Measurements from ENCODE around the gene SHISA8. TPM values are rescaled to one million over a fixed set of nuclear protein-coding genes. Genes with fewer than 3 reads are reported as not detected.
"Not testable (repeated sequence)": the region's sequence is repeated elsewhere in the genome, so short reads cannot be mapped to it uniquely, and the experiment has no call there.

Gene SHISA8
- total RNA-seq, 1 donor from 2014 or later = not detected

DNA sequence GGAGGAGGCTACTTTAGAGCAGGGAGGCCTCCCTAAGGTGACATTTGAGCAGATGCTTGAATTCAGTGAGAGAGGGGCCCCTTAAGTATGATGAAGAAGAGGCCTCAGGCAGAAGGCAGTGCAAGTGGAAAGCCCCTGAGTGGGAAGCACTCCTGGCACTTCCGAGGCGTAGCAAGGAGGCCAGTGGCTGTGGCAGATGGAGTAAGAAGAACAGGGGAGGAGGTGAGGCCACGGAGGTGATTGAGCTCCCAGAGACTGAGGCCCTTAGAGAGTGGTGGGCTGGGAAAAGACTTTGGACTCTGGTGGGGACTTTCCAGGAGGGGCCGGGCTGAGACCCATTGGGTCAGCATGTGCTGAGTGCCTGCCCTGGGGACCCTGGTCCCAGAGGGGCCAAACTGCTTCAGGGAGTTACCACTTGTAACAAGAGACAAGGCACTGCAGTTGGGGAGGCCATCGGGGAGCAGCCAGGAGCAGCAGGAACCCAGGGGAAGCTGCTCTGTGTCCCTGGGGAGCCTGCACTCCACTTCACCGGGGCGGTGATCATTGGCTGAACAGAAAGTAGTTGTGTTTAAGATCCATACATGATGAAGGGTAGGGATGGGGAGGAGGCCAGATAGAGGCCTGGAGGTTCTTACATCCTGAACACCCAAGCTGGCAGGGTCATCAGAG, 34.6 kb upstream of the SHISA8 start:
- H3K27ac Mint-ChIP-seq = peak overlapping the region; percentile 76
- peaks cover 20% of the 10 kb centered on the region for H3F3A ChIP-seq (ENCODE audit: low read depth)
- no peaks in the 10 kb centered on the region for H3K9me3 Mint-ChIP-seq
- no peak for DNase-seq (ENCODE audit: low spot score)
- H3K27me3 Mint-ChIP-seq (ENCODE audit: insufficient read depth, low read depth) = peaks cover 2% of the 10 kb centered on the region
- no peak overlapping the region for H3K4me3 ChIP-seq
- no peaks in the 10 kb centered on the region for H3K9me3 ChIP-seq (ENCODE audit: low read depth)
- H2AFZ ChIP-seq (replicated peaks) = no peak overlapping the region
- H3K4me3 Mint-ChIP-seq = no peak overlapping the region
- no peaks in the 10 kb centered on the region for H4K20me1 ChIP-seq (ENCODE audit: low read depth)
- H3K4me1 ChIP-seq = peaks cover 25% of the 10 kb centered on the region
- H3K27me3 ChIP-seq = no peaks in the 10 kb centered on the region
- H3K27ac ChIP-seq = no peak overlapping the region
- TF ChIP-seq EZH2 (IDR thresholded peaks at IDR 0.05) (no peak), EZH2phosphoT487 (IDR thresholded peaks at IDR 0.05) (no peak)
- TF ChIP-seq, protein P1, sequence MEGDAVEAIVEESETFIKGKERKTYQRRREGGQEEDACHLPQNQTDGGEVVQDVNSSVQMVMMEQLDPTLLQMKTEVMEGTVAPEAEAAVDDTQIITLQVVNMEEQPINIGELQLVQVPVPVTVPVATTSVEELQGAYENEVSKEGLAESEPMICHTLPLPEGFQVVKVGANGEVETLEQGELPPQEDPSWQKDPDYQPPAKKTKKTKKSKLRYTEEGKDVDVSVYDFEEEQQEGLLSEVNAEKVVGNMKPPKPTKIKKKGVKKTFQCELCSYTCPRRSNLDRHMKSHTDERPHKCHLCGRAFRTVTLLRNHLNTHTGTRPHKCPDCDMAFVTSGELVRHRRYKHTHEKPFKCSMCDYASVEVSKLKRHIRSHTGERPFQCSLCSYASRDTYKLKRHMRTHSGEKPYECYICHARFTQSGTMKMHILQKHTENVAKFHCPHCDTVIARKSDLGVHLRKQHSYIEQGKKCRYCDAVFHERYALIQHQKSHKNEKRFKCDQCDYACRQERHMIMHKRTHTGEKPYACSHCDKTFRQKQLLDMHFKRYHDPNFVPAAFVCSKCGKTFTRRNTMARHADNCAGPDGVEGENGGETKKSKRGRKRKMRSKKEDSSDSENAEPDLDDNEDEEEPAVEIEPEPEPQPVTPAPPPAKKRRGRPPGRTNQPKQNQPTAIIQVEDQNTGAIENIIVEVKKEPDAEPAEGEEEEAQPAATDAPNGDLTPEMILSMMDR (IDR thresholded peaks at IDR 0.05) = no peak
- no peak overlapping the region for H3K9ac ChIP-seq
- peaks cover 5% of the 10 kb centered on the region for H3K36me3 Mint-ChIP-seq
- no peak overlapping the region for H3K4me2 ChIP-seq
- peaks cover 59% of the 10 kb centered on the region for H3K4me1 Mint-ChIP-seq
- H3K36me3 ChIP-seq = no peaks in the 10 kb centered on the region
- peaks cover 15% of the 10 kb centered on the region for H3K79me2 ChIP-seq (ENCODE audit: low read depth)

GRCh38 chr22:41948928-41949296, 34.0 kb upstream of the SHISA8 start:
- not testable (repeated sequence) for H3K27me3 Mint-ChIP-seq (ENCODE audit: insufficient read depth, low read depth); H3K9me3 Mint-ChIP-seq; H3K4me3 ChIP-seq; H3K4me2 ChIP-seq; H3K36me3 Mint-ChIP-seq; H3K27ac ChIP-seq; H2AFZ ChIP-seq (replicated peaks); H3K9ac ChIP-seq; H4K20me1 ChIP-seq (ENCODE audit: low read depth); H3K9me3 ChIP-seq (ENCODE audit: low read depth); H3K4me3 Mint-ChIP-seq; H3K36me3 ChIP-seq; DNase-seq (ENCODE audit: low spot score); H3K27me3 ChIP-seq
- Histone ChIP-seq H3F3A (ENCODE audit: low read depth) (peaks cover 21% of the 10 kb centered on the region), H3K79me2 (ENCODE audit: low read depth) (peaks cover 15% of the 10 kb centered on the region), H3K4me1 (peaks cover 25% of the 10 kb centered on the region)
- H3K27ac Mint-ChIP-seq = peak overlapping the region; percentile 76
- H3K4me1 Mint-ChIP-seq = peaks cover 59% of the 10 kb centered on the region

DNA sequence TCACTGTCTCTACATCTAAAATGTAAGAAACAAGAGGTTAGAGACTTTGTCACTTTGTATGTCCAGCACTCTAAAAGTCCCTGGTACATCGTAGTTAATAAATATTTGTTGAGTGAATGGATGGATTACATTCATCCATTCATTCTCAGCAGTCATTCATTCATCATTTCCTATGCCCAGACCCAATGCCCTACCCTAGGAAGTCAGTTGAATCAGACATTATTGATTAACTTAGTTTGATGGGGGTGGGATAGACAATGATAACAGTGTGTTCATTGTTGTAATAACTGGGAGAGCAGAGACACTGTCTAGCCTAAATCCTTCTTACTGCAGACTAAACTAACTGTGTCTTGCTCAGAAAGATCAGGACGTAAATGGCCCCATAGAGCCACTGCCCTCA, 33.3 kb upstream of the SHISA8 start:
- Mint-ChIP-seq H3K36me3 (peaks cover 9% of the 10 kb centered on the region), H3K9me3 (no peaks in the 10 kb centered on the region), H3K4me1 (peaks cover 56% of the 10 kb centered on the region), H3K4me3 (peak overlapping the region; percentile 89), H3K27me3 (ENCODE audit: insufficient read depth, low read depth) (no peaks in the 10 kb centered on the region), H3K27ac (peak overlapping the region; percentile 42)
- no peaks in the 10 kb centered on the region for H4K20me1 ChIP-seq (ENCODE audit: low read depth)
- no peak overlapping the region for H3K27ac ChIP-seq
- no peak overlapping the region for H3K4me3 ChIP-seq
- DNase-seq (ENCODE audit: low spot score) = no peak
- H3K27me3 ChIP-seq = no peaks in the 10 kb centered on the region
- H3K36me3 ChIP-seq = no peaks in the 10 kb centered on the region
- H2AFZ ChIP-seq (replicated peaks) = no peak overlapping the region
- peaks cover 25% of the 10 kb centered on the region for H3K4me1 ChIP-seq
- peak overlapping the region; percentile 20 for H3K4me2 ChIP-seq
- TF ChIP-seq, protein P1 (IDR thresholded peaks at IDR 0.05) = no peak
- TF ChIP-seq EZH2phosphoT487 (IDR thresholded peaks at IDR 0.05) (no peak), EZH2 (IDR thresholded peaks at IDR 0.05) (no peak)
- H3K9me3 ChIP-seq (ENCODE audit: low read depth) = no peaks in the 10 kb centered on the region
- H3K9ac ChIP-seq = no peak overlapping the region
- peaks cover 15% of the 10 kb centered on the region for H3K79me2 ChIP-seq (ENCODE audit: low read depth)
- peaks cover 23% of the 10 kb centered on the region for H3F3A ChIP-seq (ENCODE audit: low read depth)

GRCh38 chr22:41947424-41948080, 32.7 kb upstream of the SHISA8 start:
- Histone ChIP-seq H3F3A (ENCODE audit: low read depth) (peaks cover 28% of the 10 kb centered on the region), H3K4me1 (peaks cover 25% of the 10 kb centered on the region), H3K4me2 (peak overlapping the region; percentile 73), H4K20me1 (ENCODE audit: low read depth) (no peaks in the 10 kb centered on the region), H3K9ac (no peak overlapping the region), H3K27ac (no peak overlapping the region), H3K79me2 (ENCODE audit: low read depth) (peaks cover 15% of the 10 kb centered on the region), H3K27me3 (no peaks in the 10 kb centered on the region), H3K4me3 (peak overlapping the region; percentile 51), H3K36me3 (no peaks in the 10 kb centered on the region), H3K9me3 (ENCODE audit: low read depth) (no peaks in the 10 kb centered on the region), H2AFZ (replicated peaks) (peak overlapping the region; percentile 83)
- Mint-ChIP-seq H3K4me1 (peaks cover 56% of the 10 kb centered on the region), H3K9me3 (no peaks in the 10 kb centered on the region), H3K36me3 (peaks cover 13% of the 10 kb centered on the region), H3K27me3 (ENCODE audit: insufficient read depth, low read depth) (no peaks in the 10 kb centered on the region), H3K27ac (peak overlapping the region; percentile 37), H3K4me3 (peak overlapping the region; percentile 89)
- DNase-seq (ENCODE audit: low spot score) = no peak
- no peak for TF ChIP-seq EZH2 (IDR thresholded peaks at IDR 0.05)
- TF ChIP-seq EZH2phosphoT487 (IDR thresholded peaks at IDR 0.05) = no peak
- TF ChIP-seq, protein P1 (IDR thresholded peaks at IDR 0.05) = no peak
